GM20000 (cell line): ENCODE data around the gene TRMT2A.
A peak's percentile ranks its signal among the peaks of the same experiment; 100 is the strongest.
"Not testable (repeated sequence)": the region's sequence is repeated elsewhere in the genome, so short reads cannot be mapped to it uniquely, and the experiment has no call there.

Experiments used
- DNase-seq: peaks from one replicate; pipeline ENCODE4 v3.0.0; 2012; ENCODE audit warnings: low spot score
- CTCF ChIP-seq: IDR thresholded peaks from 2 replicates; pipeline ENCODE4 v1.5.1; 2012; ENCODE audit warnings: mild to moderate bottlenecking, control low read depth; ENCODE audit errors: extremely low read depth, missing control alignments

TRMT2A gene

GRCh38 chr22:20080445-20080775 is 36.6 kb downstream of the TRMT2A start:
- DNase-seq, result peak; percentile 93
- TF ChIP-seq CTCF, result no peak

- peak; percentile 99 for DNase-seq
- TF ChIP-seq CTCF, result no peak
Measured at GRCh38 chr22:20079745-20080444, 37.1 kb downstream of the TRMT2A start, which contains the start of gene DGCR8. Gene DGCR8, plus strand, starts transcription at chr22:20080241. Its CDS starts 5,723 bp downstream, at chr22:20085964.

- no peak for TF ChIP-seq CTCF
- DNase-seq, result no peak
Measured at GRCh38 chr22:20076627-20077172, 40.3 kb downstream of the TRMT2A start.

GRCh38 chr22:20071524-20071972 is 45.5 kb downstream of the TRMT2A start:
- no peak for DNase-seq
- no peak for TF ChIP-seq CTCF

GRCh38 chr22:20069331-20070042 is 47.5 kb downstream of the TRMT2A start:
- DNase-seq, result no peak
- TF ChIP-seq CTCF, result no peak

- TF ChIP-seq CTCF, result no peak
- DNase-seq, result no peak
Measured at GRCh38 chr22:20068640-20069039, 48.4 kb downstream of the TRMT2A start.

GRCh38 chr22:20067384-20067682 is 49.7 kb downstream of the TRMT2A start:
- DNase-seq, result not testable (repeated sequence)
